ENCODE results near the gene GPX3. TPM values are rescaled to one million over a fixed set of nuclear protein-coding genes. Genes with fewer than 3 reads are reported as not detected.
A peak's percentile ranks its signal among the peaks of the same experiment; 100 is the strongest.

Gene GPX3
- total RNA-seq, 2 donors from 2014 or later = 993 to 1,026 TPM

DNA sequence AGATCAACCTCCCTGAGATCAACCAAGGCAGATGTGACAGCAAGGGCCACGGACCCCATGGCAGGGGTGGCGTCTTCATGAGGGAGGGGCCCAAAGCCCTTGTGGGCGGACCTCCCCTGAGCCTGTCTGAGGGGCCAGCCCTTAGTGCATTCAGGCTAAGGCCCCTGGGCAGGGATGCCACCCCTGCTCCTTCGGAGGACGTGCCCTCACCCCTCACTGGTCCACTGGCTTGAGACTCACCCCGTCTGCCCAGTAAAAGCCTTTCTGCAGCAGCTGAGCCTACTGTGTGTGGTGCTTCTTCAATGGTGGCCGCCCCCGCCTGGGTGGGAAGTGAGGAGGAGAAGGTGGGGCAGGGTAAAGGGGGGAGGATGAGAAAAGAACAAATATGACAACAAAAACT lies 8.3 kb downstream of the GPX3 start:
- peak; percentile 31 for DNase-seq (ENCODE audit: low spot score)

DNA sequence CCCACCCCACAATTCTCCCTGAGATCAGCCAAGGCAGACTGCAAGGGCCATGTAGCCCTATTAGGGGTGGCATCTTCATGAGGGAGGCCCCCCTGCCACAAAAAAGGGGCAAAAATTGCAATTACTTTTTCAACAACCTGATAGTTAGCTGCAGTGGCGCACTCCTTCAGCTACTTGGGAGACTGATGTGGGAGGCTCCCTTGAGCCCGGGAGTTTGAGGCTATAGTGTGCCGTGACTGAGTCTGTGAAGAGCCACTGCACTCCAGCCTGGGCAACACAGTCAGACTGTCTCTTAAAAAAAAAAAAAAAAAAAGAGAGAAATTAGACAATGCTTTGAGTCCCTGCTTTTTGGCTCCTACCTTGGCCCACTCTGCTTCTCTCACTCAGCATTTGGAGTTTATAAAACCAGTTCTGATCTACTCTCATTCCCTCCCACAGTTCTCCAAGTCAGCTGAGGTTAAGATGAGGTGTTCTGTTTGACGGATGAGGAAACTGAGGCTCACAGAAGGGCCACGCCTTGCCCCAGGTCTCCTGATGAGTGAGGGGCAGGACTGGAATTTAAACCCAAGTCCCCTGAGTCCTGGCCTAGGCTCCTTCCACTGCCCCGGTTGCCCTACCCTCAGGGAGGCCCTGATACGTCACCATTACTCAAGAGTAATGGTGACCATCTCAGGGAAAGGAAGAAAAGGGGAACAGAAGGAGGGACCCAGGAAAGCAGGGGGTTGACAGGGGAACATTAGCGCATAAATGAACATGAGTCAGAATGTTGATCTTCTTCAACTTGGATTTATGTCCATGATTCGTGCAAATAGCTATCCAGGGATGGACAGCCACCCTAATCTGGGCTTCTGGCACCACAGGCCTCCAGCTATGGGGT lies 9.0 kb downstream of the GPX3 start:
- intact Hi-C loops (cut with DNase I) = no loop called here
- DNase-seq (ENCODE audit: low spot score) = no peak

More for the DNA sequence above, 8.3 kb downstream of the GPX3 start:
- intact Hi-C loops (cut with DNase I) = no loop called here

DNA sequence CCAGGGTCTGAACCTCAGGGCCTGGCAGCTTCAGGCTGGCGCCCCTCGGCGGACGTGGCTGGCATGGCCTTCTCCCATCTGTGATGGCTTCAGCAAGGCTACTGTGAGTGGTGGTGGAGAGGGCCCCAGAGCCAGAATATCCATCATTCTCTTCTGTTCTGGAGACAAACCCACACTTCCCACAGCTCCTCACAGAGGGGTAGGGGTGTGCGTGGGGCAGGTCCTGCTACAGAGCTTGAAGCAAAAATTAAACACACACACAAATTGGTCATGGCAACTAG lies 9.6 kb downstream of the GPX3 start:
- no peak for DNase-seq (ENCODE audit: low spot score)
- intact Hi-C loops (cut with DNase I) = no loop called here

DNA sequence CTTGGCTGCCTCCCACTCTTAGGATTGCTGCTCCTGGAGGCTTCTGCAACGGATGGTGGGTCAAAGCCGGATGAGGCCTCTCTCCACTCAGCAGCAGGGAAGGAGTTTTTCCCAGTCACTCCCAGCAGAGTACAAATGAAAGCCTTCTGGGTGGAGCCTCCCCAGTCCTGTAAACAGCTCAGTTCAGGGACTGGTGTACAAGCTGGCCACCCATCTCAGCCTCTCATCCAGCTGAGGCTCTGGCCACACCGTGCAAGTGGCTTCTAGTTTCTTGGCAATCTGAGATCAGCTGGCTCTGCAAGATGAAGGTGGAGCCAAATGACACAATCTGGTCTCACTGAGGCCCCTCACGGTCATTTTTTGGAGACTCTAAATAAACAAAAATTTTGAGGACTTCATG lies 10.0 kb downstream of the GPX3 start:
- intact Hi-C loops (cut with DNase I) = no loop called here
- DNase-seq (ENCODE audit: low spot score) = peak; percentile 91

DNA sequence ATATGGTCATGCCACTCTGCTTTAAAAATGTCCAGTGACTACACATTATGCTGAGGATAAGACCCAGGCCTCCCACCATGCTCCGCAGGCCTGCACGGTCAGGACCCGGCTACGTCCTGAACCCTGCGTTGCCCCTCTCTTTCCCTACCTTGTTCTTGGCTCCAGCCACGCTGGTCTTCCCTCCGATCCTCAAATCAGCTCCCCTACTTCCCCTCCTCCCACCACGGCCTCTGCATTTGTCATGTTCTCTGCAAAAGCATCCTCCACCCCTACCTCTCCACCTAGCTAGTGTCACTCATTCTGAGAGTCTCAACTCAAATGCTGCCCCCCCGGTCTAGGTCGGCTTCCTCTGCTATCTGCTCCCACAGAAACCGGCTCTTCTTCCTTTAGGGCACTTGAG lies 11.2 kb downstream of the GPX3 start:
- no peak for DNase-seq (ENCODE audit: low spot score)
- intact Hi-C loops (cut with DNase I) = no loop called here

DNA sequence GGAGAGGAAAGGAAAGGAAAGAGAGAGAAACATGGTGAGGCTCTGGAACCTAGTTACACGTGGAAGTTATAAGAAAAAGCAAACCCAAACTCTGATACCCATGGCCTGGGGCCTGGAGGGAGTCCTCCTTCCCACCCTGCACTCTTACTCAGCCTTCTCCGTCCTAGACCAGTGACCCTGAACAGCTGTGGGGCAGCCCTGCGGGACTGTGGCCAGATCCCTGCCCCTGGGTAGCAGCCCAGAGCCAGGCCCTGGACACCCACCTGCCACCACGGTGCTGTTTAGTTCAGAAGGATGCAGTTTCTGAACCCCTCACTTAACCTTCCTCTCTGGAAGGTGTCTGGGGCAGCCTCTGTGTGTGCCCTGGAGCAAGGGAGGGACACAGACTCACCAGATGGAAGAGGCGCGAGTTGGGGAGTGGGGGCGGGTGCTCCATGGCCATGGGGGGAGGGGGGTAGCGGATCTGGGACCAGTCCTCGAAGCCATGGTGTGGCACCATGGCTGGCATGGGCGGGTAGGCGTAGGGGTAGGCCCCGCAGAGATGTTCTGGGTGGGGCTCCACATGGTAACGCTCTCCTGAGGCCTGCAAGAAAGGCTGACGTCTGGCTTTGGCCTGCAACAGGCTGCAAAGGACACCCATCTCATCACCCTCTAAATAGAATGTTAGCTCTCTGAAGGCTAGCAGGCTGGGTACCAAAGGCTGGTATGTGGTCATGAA lies 13.0 kb downstream of the GPX3 start:
- intact Hi-C loops (cut with DNase I) = no loop called here
- no peak for DNase-seq (ENCODE audit: low spot score)

DNA sequence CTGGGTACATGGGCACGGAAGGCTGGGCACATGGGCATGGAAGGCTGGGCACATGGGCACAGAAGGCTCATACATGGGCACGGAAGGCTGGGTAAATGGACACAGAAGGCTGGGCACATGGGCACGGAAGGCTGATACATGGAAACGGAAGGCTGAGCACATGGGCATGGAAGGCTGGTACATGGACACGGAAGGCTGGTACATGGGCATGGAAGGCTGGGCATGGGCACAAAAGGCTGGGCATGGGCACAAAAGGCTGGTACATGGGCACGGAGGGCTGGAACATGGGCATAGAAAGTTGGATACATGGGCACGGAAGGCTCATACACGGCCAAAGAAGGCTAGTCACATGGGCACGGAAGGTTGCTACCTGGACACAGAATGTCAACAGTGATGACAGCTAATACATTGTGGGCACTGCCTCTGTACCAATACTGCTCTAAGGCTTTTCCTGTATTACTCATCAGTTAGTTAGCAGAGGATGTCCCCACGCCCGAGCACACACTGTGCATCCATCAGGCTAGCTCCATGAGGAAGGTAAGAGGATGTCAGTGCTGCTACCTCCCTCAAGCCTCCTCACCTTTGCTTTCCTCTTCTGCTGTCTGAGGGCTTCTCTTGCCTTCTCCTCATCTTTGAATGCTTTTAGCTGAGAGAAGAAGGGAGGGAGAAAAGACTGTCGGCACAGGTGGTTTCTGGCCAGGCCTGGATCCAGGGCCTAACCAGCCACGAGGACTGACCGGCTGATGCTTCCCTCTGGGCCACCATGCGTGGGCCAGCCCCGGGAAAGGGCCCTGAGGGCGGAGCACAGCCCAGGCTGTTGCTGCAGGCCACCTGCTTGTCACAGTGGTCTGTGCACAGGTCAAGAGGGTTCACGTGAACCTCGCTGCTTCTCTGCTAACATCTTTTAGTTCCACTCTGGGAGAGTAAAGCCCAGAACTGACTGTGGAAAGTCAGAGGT lies 14.3 kb downstream of the GPX3 start:
- intact Hi-C loops (cut with DNase I) = no loop called here
- no peak for DNase-seq (ENCODE audit: low spot score)

DNA sequence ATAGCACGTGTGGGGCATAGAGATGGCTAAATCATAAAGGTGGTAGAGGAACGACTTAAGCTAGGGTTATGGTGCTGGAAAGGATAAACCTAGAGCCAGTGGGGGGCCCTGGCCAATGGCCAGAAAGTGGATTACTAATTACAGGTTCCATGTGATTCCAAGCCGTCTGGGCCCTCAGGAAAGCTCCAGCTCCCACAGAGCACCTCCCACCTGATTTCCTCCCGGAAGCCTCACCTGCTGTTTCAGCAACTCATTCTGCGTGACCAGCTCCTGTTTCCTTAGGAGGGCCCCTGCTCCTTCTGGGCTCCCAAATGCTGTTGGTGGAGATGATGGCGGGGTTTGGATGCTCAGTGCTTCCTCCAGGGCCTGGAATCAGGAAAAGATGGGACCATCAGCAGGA lies 16.2 kb downstream of the GPX3 start:
- intact Hi-C loops (cut with DNase I) = no loop called here
- DNase-seq (ENCODE audit: low spot score) = no peak

DNA sequence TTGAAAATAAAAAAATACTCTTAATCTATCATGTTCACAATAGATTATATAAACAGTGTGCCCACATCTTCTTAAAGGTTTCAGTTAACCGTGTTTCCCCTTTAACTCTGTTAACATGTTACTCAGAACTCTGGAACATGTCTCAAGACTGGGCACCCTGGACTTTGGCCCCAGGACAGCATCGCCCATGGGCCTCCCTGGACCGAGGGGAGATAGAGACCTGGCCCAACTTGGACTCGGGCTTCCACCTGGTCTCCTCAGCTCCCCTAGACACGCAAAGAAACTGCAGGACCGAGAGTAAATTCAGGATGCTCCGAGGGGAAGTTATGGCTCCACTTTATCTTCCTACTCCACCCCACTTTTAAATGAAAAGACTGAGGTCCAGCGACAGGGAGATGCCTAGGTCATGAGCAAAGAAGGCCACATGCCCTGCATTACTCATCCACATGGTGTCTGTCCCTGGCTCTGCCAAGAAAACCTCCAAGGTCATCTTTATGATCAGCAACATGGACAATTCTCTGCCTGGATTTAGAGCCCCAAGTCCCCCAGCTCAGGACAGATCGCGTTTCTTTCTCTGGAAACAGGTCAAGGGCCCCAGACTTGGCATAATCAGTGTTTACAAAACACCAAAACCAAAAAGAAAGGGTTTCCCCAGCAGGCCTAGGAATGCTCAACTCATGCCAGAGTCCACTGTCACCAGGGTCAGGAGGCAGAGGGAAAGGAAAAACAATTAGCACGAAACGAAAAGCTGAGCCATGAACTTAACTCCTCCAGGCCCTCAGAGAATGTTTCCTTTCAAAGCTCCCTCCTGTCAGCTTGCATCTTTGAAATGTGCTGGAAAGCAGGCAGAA lies 17.4 kb downstream of the GPX3 start:
- DNase-seq (ENCODE audit: low spot score) = no peak
- intact Hi-C loops (cut with DNase I) = no loop called here

DNA sequence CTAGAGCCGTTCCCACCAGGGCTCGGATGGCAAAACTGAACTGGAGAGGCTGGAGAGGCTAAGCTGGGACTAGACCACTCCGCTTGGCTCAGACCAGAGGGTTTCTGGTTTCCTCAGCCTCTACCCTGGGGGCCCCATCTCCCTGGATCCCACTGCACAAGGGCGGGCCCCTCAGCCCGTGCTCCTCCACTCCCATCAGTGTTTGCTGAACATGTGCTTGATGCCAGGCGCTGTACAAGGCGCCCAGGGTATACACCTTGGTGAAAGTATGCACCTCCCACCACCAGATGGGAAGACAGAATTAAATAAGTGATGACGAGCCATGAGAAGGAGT lies 18.0 kb downstream of the GPX3 start:
- intact Hi-C loops (cut with DNase I) = no loop called here

DNA sequence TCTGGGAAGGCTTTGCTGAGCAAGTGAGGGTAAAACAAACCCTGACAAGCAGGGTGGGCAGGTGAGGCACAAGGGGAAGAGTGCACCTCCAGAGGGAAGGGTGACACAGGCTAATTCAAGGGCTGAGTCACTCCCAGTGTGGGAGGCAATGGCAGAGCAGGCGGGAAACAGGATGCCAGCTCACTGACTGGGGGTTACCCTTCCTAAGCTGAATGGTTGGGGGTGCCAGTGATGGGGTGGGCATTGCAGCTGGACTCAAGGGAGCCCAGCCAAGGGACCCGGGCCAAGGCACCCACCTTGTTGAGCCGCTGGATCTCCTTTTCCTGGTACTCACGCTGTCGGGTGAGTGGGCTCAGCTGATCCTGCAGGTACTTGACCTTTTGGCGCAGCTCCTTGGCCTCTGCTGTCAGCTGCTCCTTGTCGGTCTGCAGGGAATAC lies 18.4 kb downstream of the GPX3 start:
- DNase-seq (ENCODE audit: low spot score) = no peak
- intact Hi-C loops (cut with DNase I) = no loop called here

More for the DNA sequence above, 18.0 kb downstream of the GPX3 start:
- DNase-seq (ENCODE audit: low spot score) = no peak

DNA sequence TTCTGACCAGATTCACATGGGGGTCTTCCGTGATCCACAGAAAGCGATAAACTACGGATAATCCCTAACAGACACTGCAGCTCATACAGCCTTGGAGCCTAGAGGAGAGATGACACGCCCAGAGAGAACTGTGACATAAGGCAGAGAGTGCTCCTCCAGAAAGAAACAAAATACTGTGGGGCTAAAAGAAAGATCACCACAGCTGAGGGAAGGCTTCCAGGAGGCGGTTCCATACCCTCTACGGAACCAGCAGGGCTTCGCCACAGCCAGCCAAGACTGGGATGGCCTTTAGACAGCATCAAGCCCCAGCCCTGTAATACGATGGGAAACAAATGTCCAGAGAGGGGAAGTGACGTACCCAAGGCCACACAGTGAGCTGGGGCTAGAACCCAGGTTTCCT lies 19.3 kb downstream of the GPX3 start:
- no peak for DNase-seq (ENCODE audit: low spot score)
- intact Hi-C loops (cut with DNase I) = no loop called here

DNA sequence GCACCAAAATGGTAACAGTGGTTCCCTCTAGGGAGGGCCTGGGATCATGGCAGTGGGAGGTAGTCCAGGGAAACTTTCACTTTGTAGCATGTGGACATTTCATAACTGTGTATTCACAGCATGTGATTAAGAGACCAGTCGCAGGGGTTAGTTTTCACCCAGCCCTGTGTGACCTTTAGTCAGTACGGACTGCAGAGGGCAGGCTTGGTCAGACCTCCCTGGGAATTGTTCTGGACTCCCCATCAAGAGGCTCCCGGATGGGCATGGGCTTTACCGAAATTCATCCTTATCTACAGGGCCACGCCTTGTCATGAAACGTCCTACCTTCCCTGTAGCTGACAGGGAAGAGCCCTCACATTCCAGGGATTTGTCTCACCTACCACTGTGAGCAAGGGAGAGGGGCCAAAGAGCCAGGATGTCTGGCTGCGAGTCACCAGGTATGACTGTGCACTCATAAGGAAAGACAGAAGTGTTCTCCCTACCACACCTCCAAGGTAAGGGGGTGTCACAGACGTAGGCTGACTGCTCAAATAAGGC lies 19.9 kb downstream of the GPX3 start:
- DNase-seq (ENCODE audit: low spot score) = no peak
- intact Hi-C loops (cut with DNase I) = no loop called here

DNA sequence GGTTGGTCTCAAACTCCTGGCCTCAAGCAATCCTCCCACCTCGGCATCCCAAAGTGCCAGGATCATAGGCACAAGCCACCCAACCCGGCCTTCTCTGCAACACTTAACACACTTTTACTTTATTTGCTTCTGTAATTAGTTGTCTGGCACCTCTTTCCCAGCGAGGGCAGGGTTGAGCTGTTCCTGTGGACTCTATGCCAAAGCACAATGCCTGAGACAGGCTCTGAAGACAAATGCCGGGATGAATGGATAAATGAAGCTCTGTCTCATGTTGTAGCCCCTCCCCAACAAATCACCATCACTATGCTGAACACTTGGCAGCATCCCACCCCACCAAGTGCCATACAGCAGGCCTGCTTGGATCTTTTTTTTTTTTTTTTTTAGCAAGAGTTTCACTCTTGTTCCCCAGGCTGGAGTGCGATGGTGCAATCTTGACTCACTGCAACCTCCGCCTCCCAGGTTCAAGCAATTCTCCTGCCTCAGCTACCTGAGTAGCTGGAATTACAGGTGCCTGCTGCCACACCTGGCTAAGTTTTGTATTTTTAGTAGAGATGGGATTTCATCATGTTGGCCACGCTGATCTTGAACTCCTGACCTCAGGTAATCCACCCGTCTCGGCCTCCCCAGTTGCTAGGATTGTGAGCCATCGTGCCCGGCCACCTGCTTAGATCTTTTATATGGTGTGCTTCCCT lies 21.3 kb downstream of the GPX3 start:
- intact Hi-C loops (cut with DNase I) = no loop called here
- DNase-seq (ENCODE audit: low spot score) = no peak

DNA sequence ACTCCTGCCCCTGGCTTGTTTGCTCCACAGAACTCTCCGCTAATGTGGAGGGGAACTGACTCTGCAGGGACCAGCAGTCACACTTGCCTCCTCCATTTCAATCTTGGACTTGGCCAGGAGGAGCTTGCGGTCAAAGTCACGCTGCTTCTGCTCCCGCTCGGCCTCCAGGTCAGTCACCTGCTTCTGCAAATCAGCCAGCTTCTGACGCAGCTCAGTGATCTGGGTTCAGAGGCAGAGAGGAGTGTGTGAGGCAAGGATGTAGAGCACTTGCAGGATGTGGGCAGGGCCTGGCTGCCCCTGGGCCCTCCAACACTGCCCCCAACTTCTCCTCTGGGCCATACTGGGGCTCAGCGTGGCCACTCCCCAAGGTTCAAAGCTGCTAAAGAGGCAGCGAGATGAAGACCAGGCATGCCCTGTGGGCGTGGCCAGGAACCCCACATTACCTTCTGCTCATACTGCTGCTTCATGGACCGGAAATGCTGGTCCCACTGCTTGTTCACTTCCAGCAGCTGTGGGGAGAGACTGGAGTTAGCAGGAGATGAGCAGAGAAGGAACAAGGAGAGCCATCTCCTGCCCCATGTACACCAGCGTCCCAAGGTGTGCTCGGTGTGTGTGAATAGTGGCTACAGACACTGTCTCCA lies 22.2 kb downstream of the GPX3 start:
- DNase-seq (ENCODE audit: low spot score) = no peak
- intact Hi-C loops (cut with DNase I) = no loop called here

DNA sequence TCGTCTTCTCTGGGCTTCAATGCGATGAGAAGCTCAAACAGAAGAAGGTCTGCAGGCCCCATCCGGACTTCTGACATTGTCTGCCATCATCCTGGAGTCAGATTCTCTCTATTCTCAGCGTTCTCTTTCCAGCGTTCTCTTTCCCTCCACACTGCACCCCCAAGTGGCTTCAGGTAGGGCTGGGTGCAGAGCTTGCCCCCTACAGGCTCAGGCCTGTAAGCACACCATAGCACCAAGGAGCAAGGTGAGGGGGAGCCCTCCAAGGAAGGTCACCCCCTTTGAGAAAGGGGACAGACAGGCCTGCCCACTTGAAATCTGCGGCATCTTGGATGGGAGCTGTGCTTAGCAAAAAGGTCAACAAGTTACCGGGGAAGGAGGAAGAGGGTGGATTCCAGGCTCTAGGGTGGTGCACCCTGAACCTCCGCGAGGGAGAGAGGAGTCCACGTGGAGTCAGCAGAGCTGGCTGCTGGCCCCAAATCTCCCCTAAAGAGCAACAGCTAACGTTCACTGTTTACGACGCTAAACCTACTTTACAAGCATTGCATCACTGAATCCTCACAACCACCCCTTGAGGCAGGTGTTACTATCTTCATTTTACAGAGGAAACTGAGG lies 27.5 kb downstream of the GPX3 start:
- intact Hi-C loops (cut with DNase I) = loop anchor here (5.0 kb wide), 1 partner anchor 46 kb away; no protein-coding TSS in a partner anchor
- DNase-seq (ENCODE audit: low spot score) = no peak

DNA sequence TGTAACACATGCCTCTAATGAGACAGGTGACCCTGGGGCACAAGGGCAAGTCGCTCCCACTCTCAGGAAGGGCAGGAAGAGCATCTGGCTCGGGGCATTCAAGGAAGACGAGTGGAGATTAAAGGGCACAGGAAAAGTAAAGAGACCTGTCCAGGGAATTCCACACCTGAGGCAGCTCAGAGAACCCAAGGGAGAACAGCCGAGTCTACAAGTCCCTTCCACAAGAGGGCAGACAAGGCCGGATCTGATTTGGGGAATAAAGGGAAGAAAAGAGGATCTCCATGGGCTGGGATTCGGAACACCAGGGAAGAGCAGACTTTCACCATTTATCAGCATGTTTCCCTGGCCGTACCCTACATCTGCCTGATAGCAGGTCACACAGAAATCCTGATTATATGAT lies 28.1 kb downstream of the GPX3 start:
- intact Hi-C loops (cut with DNase I) = loop anchor here (5.0 kb wide), 1 partner anchor 46 kb away; no protein-coding TSS in a partner anchor
- no peak for DNase-seq (ENCODE audit: low spot score)

Measured in posterior vena cava (tissue), 2 donors.